Activated CD4-positive, alpha-beta T cell treated with anti-CD3 and anti-CD28 coated beads for 24 hours (primary cell): ENCODE results near the gene TMEM235.
A peak's percentile ranks its signal among the peaks of the same experiment; 100 is the strongest.
"Not testable (repeated sequence)": the region's sequence is repeated elsewhere in the genome, so short reads cannot be mapped to it uniquely, and the experiment has no call there.

Source experiments
- DNase-seq, 2 donors: peaks; one replicate each; pipeline ENCODE4 v3.0.0-alpha.2; 2020; ENCODE audit warnings: low read depth in 2 of 2

TMEM235 gene

GRCh38 chr17:78238823-78239488 lies 7.5 kb downstream of the TMEM235 start:
- no peak for DNase-seq

GRCh38 chr17:78239489-78239931 lies 8.1 kb downstream of the TMEM235 start:
- no peak for DNase-seq

- no peak for DNase-seq
Measured at GRCh38 chr17:78240012-78240655, 8.7 kb downstream of the TMEM235 start.

- DNase-seq = no peak
Measured at GRCh38 chr17:78240839-78241238, 9.4 kb downstream of the TMEM235 start.

GRCh38 chr17:78241277-78242023 lies 10.0 kb downstream of the TMEM235 start:
- DNase-seq = no peak

GRCh38 chr17:78242024-78242742 lies 10.8 kb downstream of the TMEM235 start:
- DNase-seq = no peak

- DNase-seq = no peak
Measured at GRCh38 chr17:78247304-78247703, 15.9 kb downstream of the TMEM235 start.

GRCh38 chr17:78248051-78248914 lies 16.9 kb downstream of the TMEM235 start:
- no peak for DNase-seq

- DNase-seq = no peak
Measured at GRCh38 chr17:78249074-78249817, 17.8 kb downstream of the TMEM235 start.

GRCh38 chr17:78249818-78250806 lies 18.7 kb downstream of the TMEM235 start:
- no peak for DNase-seq

- DNase-seq = peak; percentile 82 to 86
Measured at GRCh38 chr17:78250891-78251772, 19.7 kb downstream of the TMEM235 start.

- no peak for DNase-seq
Measured at GRCh38 chr17:78251773-78252103, 20.3 kb downstream of the TMEM235 start.

- DNase-seq = no peak
Measured at GRCh38 chr17:78252111-78252634, 20.7 kb downstream of the TMEM235 start.

GRCh38 chr17:78252701-78253635 lies 21.5 kb downstream of the TMEM235 start:
- no peak for DNase-seq

GRCh38 chr17:78253636-78253945 lies 22.2 kb downstream of the TMEM235 start:
- DNase-seq = not testable (repeated sequence)

GRCh38 chr17:78253946-78254672 lies 22.7 kb downstream of the TMEM235 start:
- DNase-seq = peak; percentile 74 to 75
